H1 (cell line): ENCODE data around the gene ASB6. TPM values are rescaled to one million over a fixed set of nuclear protein-coding genes. Genes with fewer than 3 reads are reported as not detected.

Experiments used
- CTCF ChIA-PET: fragments of 300-600 bp; sonication (Branson Sonifier 250); formaldehyde crosslinking; loops from one replicate; lab custom pipeline; 2021; ENCODE audit not compliant: partially characterized antibody; lab: Charles Lee
- POLR2A ChIA-PET: fragments of 300-600 bp; sonication (Branson Sonifier 250); formaldehyde crosslinking; loops from one replicate; lab custom pipeline; 2021; ENCODE audit warnings: inconsistent platforms; ENCODE audit not compliant: partially characterized antibody; lab: Charles Lee
- DNase-seq, 2 experiments: peaks; one replicate each; pipeline versions ENCODE4 v3.0.0 to v3.0.0-alpha.2; 2010 to 2022; ENCODE audit warnings: low spot score in 2 of 2, low read depth in 1 of 2, mixed read lengths in 1 of 2
- FAIRE-seq: peaks from 2 replicates; lab custom pipeline; 2011; peaks lifted over from hg19 to GRCh38; lab: Jason Lieb, UNC
- H2AFZ ChIP-seq: 2 replicates; pipeline ENCODE4 v1.8.1; 2012; ENCODE audit warnings: low read length, inconsistent platforms
- H2AK5ac ChIP-seq: 2 replicates; pipeline ENCODE4 v1.6.1; 2013; ENCODE audit warnings: low read depth, low read length
- H2BK120ac ChIP-seq: replicated peaks from 2 replicates; pipeline ENCODE3; 2013; ENCODE audit warnings: low read depth, low read length, inconsistent platforms
- H2BK12ac ChIP-seq: 2 replicates; pipeline ENCODE4 v1.6.1; 2013; ENCODE audit warnings: low read depth, low read length
- H2BK15ac ChIP-seq: 2 replicates; pipeline ENCODE4 v1.6.1; 2013; ENCODE audit warnings: low read length
- H2BK20ac ChIP-seq: 2 replicates; pipeline ENCODE4 v1.6.1; 2013; ENCODE audit warnings: low read length
- H2BK5ac ChIP-seq: 2 replicates; pipeline ENCODE4 v1.6.1; 2013; ENCODE audit warnings: low read depth, low read length
- H3K14ac ChIP-seq: 2 replicates; pipeline ENCODE4 v1.6.1; 2013; ENCODE audit warnings: inconsistent platforms; ENCODE audit not compliant: insufficient read length
- H3K18ac ChIP-seq: 2 replicates; pipeline ENCODE4 v1.6.1; 2013; ENCODE audit warnings: low read length; ENCODE audit errors: extremely low read depth
- H3K23ac ChIP-seq: 2 replicates; pipeline ENCODE4 v1.6.1; 2013; ENCODE audit warnings: inconsistent platforms; ENCODE audit not compliant: insufficient read length
- H3K23me2 ChIP-seq: 2 replicates; pipeline ENCODE4 v1.6.1; 2013; ENCODE audit warnings: low read depth, low read length
- H3K27ac ChIP-seq: 2 replicates; pipeline ENCODE4 v1.6.1; 2011; ENCODE audit warnings: low read depth, low read length, inconsistent platforms
- H3K27me3 ChIP-seq, 4 experiments: replicated peaks in 1 of 4; 1 replicate in 1 of 4; 2 replicates in 3 of 4; pipeline versions ENCODE4 v1.6.1 to v1.8.1; 2011 to 2013; ENCODE audit warnings: low read length in 3 of 4, mild to moderate bottlenecking in 3 of 4, inconsistent platforms in 2 of 4, mixed read lengths in 2 of 4, moderate library complexity in 1 of 4; ENCODE audit not compliant: control insufficient read depth in 3 of 4, insufficient read depth in 3 of 4; ENCODE audit errors: extremely low read depth in 1 of 4
- H3K36me3 ChIP-seq, 4 experiments: 2 replicates each; pipeline versions ENCODE4 v1.6.1 to v1.8.1; 2011 to 2013; ENCODE audit warnings: mild to moderate bottlenecking in 4 of 4, low read length in 3 of 4, moderate library complexity in 2 of 4, control low read depth in 1 of 4, inconsistent platforms in 1 of 4; ENCODE audit not compliant: insufficient read depth in 4 of 4, control insufficient read depth in 2 of 4
- H3K4ac ChIP-seq: replicated peaks from 2 replicates; pipeline ENCODE3; 2013; ENCODE audit warnings: low read length, low read depth, mixed read lengths, inconsistent platforms; ENCODE audit not compliant: insufficient read length
- H3K4me1 ChIP-seq, 4 experiments: replicated peaks in 1 of 4; 1 replicate in 1 of 4; 2 replicates in 3 of 4; pipeline versions ENCODE4 v1.6.1 to v1.8.1; 2011 to 2013; ENCODE audit warnings: low read length in 3 of 4, inconsistent platforms in 2 of 4, mixed read lengths in 1 of 4; ENCODE audit not compliant: insufficient read depth in 4 of 4, control insufficient read depth in 3 of 4
- H3K4me2 ChIP-seq, 2 experiments: 2 replicates each; pipeline versions ENCODE4 v1.6.1 to v1.8.1; 2011 to 2013; ENCODE audit warnings: low read depth in 2 of 2, low read length in 2 of 2, control low read depth in 1 of 2, inconsistent platforms in 1 of 2, mild to moderate bottlenecking in 1 of 2; ENCODE audit not compliant: insufficient read depth in 1 of 2
- H3K4me3 ChIP-seq, 4 experiments: fragments of 200-600, 300-600 bp in 1 of 4; sonication (generic), shearing (Covaris generic), sonication (Bioruptor Twin) in 1 of 4; 2 replicates each; pipeline versions ENCODE4 v1.5.1 to v1.8.1; 2011 to 2016; ENCODE audit warnings: low read length in 4 of 4, low read depth in 3 of 4, control low read depth in 2 of 4, inconsistent platforms in 2 of 4, mild to moderate bottlenecking in 2 of 4, mixed read lengths in 1 of 4, moderate library complexity in 1 of 4; ENCODE audit not compliant: insufficient read depth in 2 of 4; ENCODE audit errors: extremely low read depth in 1 of 4
- H3K56ac ChIP-seq: replicated peaks from 2 replicates; pipeline ENCODE3; 2013; ENCODE audit warnings: low read depth, mild to moderate bottlenecking, mixed read lengths, low read length, inconsistent platforms; ENCODE audit not compliant: insufficient read length
- H3K79me1 ChIP-seq: 2 replicates; pipeline ENCODE4 v1.6.1; 2013; ENCODE audit warnings: low read depth, low read length, control low read depth
- H3K79me2 ChIP-seq, 2 experiments: 2 replicates each; pipeline versions ENCODE4 v1.6.1 to v1.8.1; 2012 to 2013; ENCODE audit warnings: low read length in 2 of 2, mild to moderate bottlenecking in 2 of 2, inconsistent platforms in 1 of 2; ENCODE audit not compliant: insufficient read depth in 2 of 2, control insufficient read depth in 1 of 2
- H3K9ac ChIP-seq, 4 experiments: replicated peaks in 1 of 4; 1 replicate in 1 of 4; 2 replicates in 3 of 4; pipeline versions ENCODE4 v1.6.1 to v1.8.1; 2011 to 2013; ENCODE audit warnings: low read depth in 3 of 4, low read length in 3 of 4, control low read depth in 2 of 4, mild to moderate bottlenecking in 2 of 4, moderate library complexity in 2 of 4, inconsistent platforms in 1 of 4; ENCODE audit errors: extremely low read depth in 1 of 4
- H3K9me3 ChIP-seq, 2 experiments: 2 replicates each; pipeline versions ENCODE4 v1.6.1 to v1.8.1; 2012 to 2013; ENCODE audit warnings: mild to moderate bottlenecking in 2 of 2, moderate library complexity in 2 of 2, control low read depth in 1 of 2, inconsistent platforms in 1 of 2, low read depth in 1 of 2, low read length in 1 of 2, mixed read lengths in 1 of 2; ENCODE audit not compliant: insufficient read depth in 2 of 2
- H4K20me1 ChIP-seq, 2 experiments: replicated peaks in 1 of 2; 2 replicates each; pipeline versions ENCODE3 to v1.8.1; 2011 to 2013; ENCODE audit warnings: inconsistent platforms in 2 of 2, low read length in 2 of 2, mild to moderate bottlenecking in 1 of 2; ENCODE audit not compliant: insufficient read depth in 2 of 2, control insufficient read depth in 1 of 2
- H4K5ac ChIP-seq: 2 replicates; pipeline ENCODE4 v1.6.1; 2013; ENCODE audit warnings: low read length, low read depth, mixed read lengths, inconsistent platforms; ENCODE audit not compliant: insufficient read length
- H4K8ac ChIP-seq: 2 replicates; pipeline ENCODE4 v1.8.0; 2013; ENCODE audit warnings: mild to moderate bottlenecking, moderate library complexity, low read length, inconsistent platforms; ENCODE audit not compliant: insufficient read depth; ENCODE audit errors: extremely low read depth
- H4K91ac ChIP-seq: replicated peaks from 2 replicates; pipeline ENCODE3; 2013; ENCODE audit warnings: low read length, mixed read lengths, inconsistent platforms; ENCODE audit not compliant: insufficient read length
- BACH1 ChIP-seq: IDR thresholded peaks from 2 replicates; pipeline ENCODE4 v1.6.1; 2012; ENCODE audit warnings: low read length, improper control_type of control experiment
- CBX8 ChIP-seq: fragments of 300-800, 300-1000 bp; sonication (generic); IDR thresholded peaks from 2 replicates; pipeline ENCODE4 v1.7.1; 2016; ENCODE audit warnings: low read depth, low read length, borderline replicate concordance
- CHD2 ChIP-seq: IDR thresholded peaks from 2 replicates; pipeline ENCODE4 v1.6.1; 2012; ENCODE audit warnings: low read length, improper control_type of control experiment
- CREB1 ChIP-seq: IDR thresholded peaks from 2 replicates; pipeline ENCODE4 v1.6.1; 2012; ENCODE audit warnings: inconsistent platforms
- EP300 ChIP-seq, 2 experiments: IDR thresholded peaks; 1 replicate in 1 of 2; 2 replicates in 1 of 2; pipeline ENCODE4 v1.6.1; 2011 to 2012; ENCODE audit warnings: low read depth in 2 of 2, low read length in 2 of 2, mild to moderate bottlenecking in 2 of 2, borderline replicate concordance in 1 of 2, inconsistent platforms in 1 of 2, moderate library complexity in 1 of 2
- EZH2 ChIP-seq: fragments of 200-600 bp; sonication (generic); IDR thresholded peaks from 2 replicates; pipeline ENCODE4 v1.7.1; 2012; ENCODE audit warnings: low read depth, mild to moderate bottlenecking, moderate library complexity, low read length, inconsistent platforms; ENCODE audit not compliant: severe bottlenecking
- NRF1 ChIP-seq: IDR thresholded peaks from 2 replicates; pipeline ENCODE4 v1.6.1; 2011; ENCODE audit warnings: mild to moderate bottlenecking, low read depth, low read length, improper control_type of control experiment
- RFX5 ChIP-seq: IDR thresholded peaks from 2 replicates; pipeline ENCODE4 v1.6.1; 2011; ENCODE audit warnings: low read depth, low read length, improper control_type of control experiment, borderline replicate concordance
- SIRT6 ChIP-seq: IDR thresholded peaks from one replicate; pipeline ENCODE4 v1.7.1; 2012; ENCODE audit warnings: low read length, inconsistent platforms
- SIX5 ChIP-seq: IDR thresholded peaks from 2 replicates; pipeline ENCODE4 v1.6.1; 2011; ENCODE audit warnings: mild to moderate bottlenecking, low read depth, low read length
- SP4 ChIP-seq: IDR thresholded peaks from 2 replicates; pipeline ENCODE4 v1.6.1; 2012; ENCODE audit warnings: low read length, inconsistent platforms
- SRF ChIP-seq: IDR thresholded peaks from 2 replicates; pipeline ENCODE4 v1.6.1; 2011; ENCODE audit warnings: mild to moderate bottlenecking, low read depth, low read length, moderate library complexity
- TAF1 ChIP-seq: IDR thresholded peaks from 2 replicates; pipeline ENCODE4 v1.6.1; 2011; ENCODE audit warnings: mild to moderate bottlenecking, low read depth, low read length
- WGBS, 2 experiments: shearing (Covaris generic) in 1 of 2; methylation state at CpG; one replicate each; pipeline versions ENCODE4 v1.1.6 to v1.1.7; 2013 to 2015; ENCODE audit warnings: low lambda C conversion rate in 2 of 2, mixed read lengths in 2 of 2, inconsistent platforms in 1 of 2, low coverage in 1 of 2, missing lambda C conversion rate in 1 of 2; ENCODE audit not compliant: insufficient replicate concordance in 2 of 2, insufficient coverage in 1 of 2, insufficient read length in 1 of 2; ENCODE audit errors: extremely low coverage in 1 of 2, missing lambda C conversion rate in 1 of 2; 5-methylcytosine and 5-hydroxymethylcytosine counted together
- polyA plus RNA-seq, 7 experiments: library from polyadenylated mRNA; depleted of rRNA in 3 of 7; stranded (reverse) in 5 of 7; unstranded in 2 of 7; fragments of >200 nt in 5 of 7; fragments of 200-250 nt in 2 of 7; gene quantifications; 1 replicate in 5 of 7; 2 replicates in 1 of 7; 4 replicates in 1 of 7; pipeline versions ENCODE4 v1.2.1 to v1.2.3, GENCODE V29; 2011 to 2013; ENCODE audit warnings: missing spikeins in 2 of 7, mixed read lengths in 2 of 7
- total RNA-seq: library from RNA; stranded (reverse); fragmentation: NEBNext Ultra II Directional; extraction: Animal tissue kit (Norgen Biotek cat#: 25700); gene quantifications from 2 replicates; pipeline ENCODE4 v1.2.1, GENCODE V29; 2021
- TF ChIP-seq, protein P1 (sequence below): IDR thresholded peaks from 2 replicates; pipeline ENCODE4 v1.6.1; 2012; ENCODE audit warnings: low read length, inconsistent platforms

The ASB6 gene
- total and polyA plus RNA-seq, 2 of the 8 experiments (the other 6 are each of a cell fraction or from before 2014, with no cell fraction given): 14.0 to 17.3 TPM

DNA sequence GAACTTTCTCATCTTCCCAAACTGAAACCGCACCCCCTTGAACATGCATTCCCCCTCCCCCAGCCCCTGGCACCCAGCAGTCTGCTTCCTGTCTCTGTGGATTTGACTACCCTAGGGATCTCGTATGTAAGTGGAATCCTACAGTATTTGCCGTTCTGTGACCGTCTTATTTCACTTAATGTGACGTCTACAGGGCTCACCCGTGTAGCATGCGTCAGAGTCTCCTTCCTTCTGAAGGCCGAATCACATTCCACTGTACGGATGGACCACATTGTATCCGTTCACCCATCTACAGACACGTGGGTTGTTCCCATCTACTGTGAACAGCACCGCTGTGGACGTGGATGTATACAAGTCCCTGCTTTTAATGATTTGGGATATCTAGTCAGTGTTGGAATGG lies 28.0 kb upstream of the ASB6 start:
- Histone ChIP-seq H3K4me1 (peaks cover 0 to 7% (median 4%) of the 10 kb centered on the region in 4 experiments; a peak in 5 of 7 replicates), H3K9me3 (no peaks in the 10 kb centered on the region), H3K56ac (no peak overlapping the region), H3K4me2 (no peak overlapping the region), H2BK12ac (no peak overlapping the region), H3K14ac (no peak overlapping the region), H4K8ac (no peak overlapping the region), H3K27ac (no peak overlapping the region), H2AK5ac (no peak overlapping the region), H2BK5ac (no peak overlapping the region), H4K91ac (no peak overlapping the region), H3K27me3 (peaks cover 7 to 16% (median 10%) of the 10 kb centered on the region in 4 experiments), H3K4me3 (no peak overlapping the region), H2BK15ac (no peak overlapping the region), H3K79me2 (no peaks in the 10 kb centered on the region), H2AFZ (no peak overlapping the region), H2BK20ac (no peak overlapping the region), H3K9ac (no peak overlapping the region), H3K18ac (no peak overlapping the region), H3K23ac (no peak overlapping the region), H3K36me3 (no peaks in the 10 kb centered on the region), H3K23me2 (peaks cover 9% of the 10 kb centered on the region; the same call in 1 of the 2 replicates), H3K79me1 (no peaks in the 10 kb centered on the region), H2BK120ac (no peak overlapping the region), H4K5ac (no peak overlapping the region), H4K20me1 (no peaks in the 10 kb centered on the region), H3K4ac (no peak overlapping the region)
- TF ChIP-seq BACH1: no peak
- no peak for TF ChIP-seq EZH2
- TF ChIP-seq CBX8: no peak
- TF ChIP-seq, protein P1, sequence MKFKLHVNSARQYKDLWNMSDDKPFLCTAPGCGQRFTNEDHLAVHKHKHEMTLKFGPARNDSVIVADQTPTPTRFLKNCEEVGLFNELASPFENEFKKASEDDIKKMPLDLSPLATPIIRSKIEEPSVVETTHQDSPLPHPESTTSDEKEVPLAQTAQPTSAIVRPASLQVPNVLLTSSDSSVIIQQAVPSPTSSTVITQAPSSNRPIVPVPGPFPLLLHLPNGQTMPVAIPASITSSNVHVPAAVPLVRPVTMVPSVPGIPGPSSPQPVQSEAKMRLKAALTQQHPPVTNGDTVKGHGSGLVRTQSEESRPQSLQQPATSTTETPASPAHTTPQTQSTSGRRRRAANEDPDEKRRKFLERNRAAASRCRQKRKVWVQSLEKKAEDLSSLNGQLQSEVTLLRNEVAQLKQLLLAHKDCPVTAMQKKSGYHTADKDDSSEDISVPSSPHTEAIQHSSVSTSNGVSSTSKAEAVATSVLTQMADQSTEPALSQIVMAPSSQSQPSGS: no peak
- TF ChIP-seq SIRT6: no peak
- TF ChIP-seq SIX5: no peak
- TF ChIP-seq RFX5: no peak
- no peak for TF ChIP-seq CREB1
- TF ChIP-seq SRF: no peak
- TF ChIP-seq SP4: no peak
- no peak for TF ChIP-seq CHD2
- TF ChIP-seq NRF1: no peak
- TF ChIP-seq TAF1: no peak
- no peak for TF ChIP-seq EP300 (IDR thresholded peaks at IDR 0.05; ENCODE audit: borderline replicate concordance in 1 of 2, low read depth in 2 of 2, low read length in 2 of 2)
- ChIA-PET POLR2A (no interaction called here), CTCF (no interaction called here)
- WGBS, 2 experiments: 83% methylated on average over 13 of the region's 13 CpGs; no CpG with 5 or more reads in 1 of the 2 experiments
- DNase-seq (no peak), FAIRE-seq (no peak)
